ENCODE measurements around the gene DLL4. TPM values are rescaled to one million over a fixed set of nuclear protein-coding genes. Genes with fewer than 3 reads are reported as not detected.

The DLL4 gene
- total and polyA plus RNA-seq, 10 of the 15 experiments (the other 5 are each of a cell fraction or from before 2014, with no cell fraction given) = 0.04 to 0.16 (median 0.09) TPM; not detected in 6

- TF ChIP-seq ETV6 (conservative IDR thresholded peaks at IDR 0.05 in 1 of 2, IDR thresholded peaks at IDR 0.05 in 1 of 2; ENCODE audit: borderline replicate concordance in 1 of 2, low read depth in 1 of 2) (no peak; a peak in 1 of 4 replicates), ZBTB40 (IDR thresholded peaks at IDR 0.05; ENCODE audit: borderline replicate concordance) (no peak), NR2F1 (conservative IDR thresholded peaks at IDR 0.05) (peak; percentile 60), CBX3 (IDR thresholded peaks at IDR 0.05; ENCODE audit: borderline replicate concordance, low read depth) (no peak), SIX5 (IDR thresholded peaks at IDR 0.05; ENCODE audit: low read depth, low read length, severe bottlenecking) (no peak), MXI1 (IDR thresholded peaks at IDR 0.05; ENCODE audit: low read depth, low read length) (no peak), ZNF622 (IDR thresholded peaks at IDR 0.05) (no peak), EGR1 (IDR thresholded peaks at IDR 0.05; ENCODE audit: borderline replicate concordance in 1 of 2, low read depth in 2 of 2, low read length in 2 of 2) (no peak), NRF1 (conservative IDR thresholded peaks at IDR 0.05; ENCODE audit: low read depth, low read length) (no peak), CEBPB (IDR thresholded peaks at IDR 0.05; ENCODE audit: borderline replicate concordance in 1 of 2, low read depth in 2 of 2, low read length in 2 of 2) (no peak), PAX8 (IDR thresholded peaks at IDR 0.05) (no peak), GATAD2B (conservative IDR thresholded peaks at IDR 0.05; ENCODE audit: low read depth) (peak; percentile 44; the same call in 1 of the 2 replicates), FOXK2 (IDR thresholded peaks at IDR 0.05) (no peak), ATF3 (IDR thresholded peaks at IDR 0.05; ENCODE audit: borderline replicate concordance, extremely low read depth, low read depth, low read length) (no peak), SIN3A (IDR thresholded peaks at IDR 0.05; ENCODE audit: low read depth, low read length) (0 out of 2 replicates have a peak, but pooled peaks have one; percentile 7), CBX5 (IDR thresholded peaks at IDR 0.05; ENCODE audit: low read depth) (no peak), STAT3 (IDR thresholded peaks at IDR 0.05; ENCODE audit: low read depth, low read length) (no peak), BMI1 (IDR thresholded peaks at IDR 0.05; ENCODE audit: borderline replicate concordance) (no peak), RBBP5 (conservative IDR thresholded peaks at IDR 0.05) (no peak), ELK1 (IDR thresholded peaks at IDR 0.05; ENCODE audit: low read depth, low read length) (no peak), FOS (IDR thresholded peaks at IDR 0.05; ENCODE audit: borderline replicate concordance, extremely low read depth, insufficient read length) (no peak), SUZ12 (IDR thresholded peaks at IDR 0.05; ENCODE audit: unreplicated experiment) (no peak), NR2C1 (IDR thresholded peaks at IDR 0.05) (peak; percentile 31; the same call in 1 of the 2 replicates), MYB (IDR thresholded peaks at IDR 0.05; ENCODE audit: borderline replicate concordance, low read depth, low read length) (no peak), CBFB (IDR thresholded peaks at IDR 0.05; ENCODE audit: low read depth) (no peak), POLR2AphosphoS2 (IDR thresholded peaks at IDR 0.05; ENCODE audit: low read depth, low read length) (no peak)
Observed at GRCh38 chr15:40894681-40895448, 34.3 kb upstream of the DLL4 start (continued).

Measured in GM12878 (cell line).